Endothelial cell of umbilical vein (primary cell): ENCODE data around the gene NDUFA7.

Experiments used
- CTCF ChIP-seq, 2 donors: IDR thresholded peaks; 1 replicate in 1 of 2; 2 replicates in 1 of 2; pipeline ENCODE4 v1.5.1; 2011; ENCODE audit warnings: low read length in 2 of 2, mild to moderate bottlenecking in 2 of 2, moderate library complexity in 2 of 2, control low read depth in 1 of 2, inconsistent platforms in 1 of 2, low read depth in 1 of 2; ENCODE audit not compliant: insufficient read depth in 1 of 2; ENCODE audit errors: extremely low read depth in 1 of 2
- EZH2 ChIP-seq: IDR thresholded peaks from 2 replicates; pipeline ENCODE4 v1.6.1; 2012; ENCODE audit warnings: borderline replicate concordance, low read depth, mild to moderate bottlenecking, moderate library complexity, low read length, inconsistent platforms; ENCODE audit not compliant: severe bottlenecking
- POLR2A ChIP-seq: IDR thresholded peaks from 2 replicates; pipeline ENCODE4 v1.6.1; 2012; ENCODE audit warnings: low read depth, mild to moderate bottlenecking, control low read depth, low read length
- POLR2AphosphoS5 ChIP-seq: IDR thresholded peaks from 2 replicates; pipeline ENCODE4 v1.6.1; 2012; ENCODE audit warnings: low read depth, mild to moderate bottlenecking, control low read depth, low read length, moderate library complexity; ENCODE audit not compliant: insufficient read depth

GRCh38 chr19:8329996-8330395 is 8.8 kb upstream of the NDUFA7 start:
- no peak for TF ChIP-seq EZH2
- no peak for TF ChIP-seq POLR2AphosphoS5
- no peak for TF ChIP-seq CTCF (IDR thresholded peaks at IDR 0.05; ENCODE audit: extremely low read depth in 1 of 2, insufficient read depth in 1 of 2, low read depth in 1 of 2, low read length in 2 of 2)
- no peak for TF ChIP-seq POLR2A
